Neural crest cell (in vitro differentiated cells): ENCODE data around the gene ALOXE3. TPM values are rescaled to one million over a fixed set of nuclear protein-coding genes. Genes with fewer than 3 reads are reported as not detected.
A peak's percentile ranks its signal among the peaks of the same experiment; 100 is the strongest.
"Not testable (repeated sequence)": the region's sequence is repeated elsewhere in the genome, so short reads cannot be mapped to it uniquely, and the experiment has no call there.

Source experiments
- DNase-seq: peaks from one replicate; pipeline ENCODE4 v3.0.0; 2021; ENCODE audit warnings: low read depth, mixed read lengths, low spot score
- H3K27ac Mint-ChIP-seq: one replicate; pipeline ENCODE4 v1.8.0; 2021; ENCODE audit warnings: mild to moderate bottlenecking, mixed read lengths; ENCODE audit not compliant: unreplicated experiment
- H3K27me3 Mint-ChIP-seq: 2 replicates; pipeline ENCODE4 v1.8.0; 2021; ENCODE audit warnings: low read depth, mild to moderate bottlenecking, mixed read lengths
- H3K36me3 Mint-ChIP-seq: 2 replicates; pipeline ENCODE4 v1.8.0; 2021; ENCODE audit warnings: low read depth, mild to moderate bottlenecking, mixed read lengths
- H3K4me1 Mint-ChIP-seq: 2 replicates; pipeline ENCODE4 v1.8.0; 2021; ENCODE audit warnings: mixed read lengths
- H3K4me3 Mint-ChIP-seq: one replicate; pipeline ENCODE4 v1.8.0; 2021; ENCODE audit warnings: mild to moderate bottlenecking, mixed read lengths
- H3K9me3 Mint-ChIP-seq: 2 replicates; pipeline ENCODE4 v1.8.0; 2021; ENCODE audit warnings: mixed read lengths
- CTCF ChIP-seq: fragments of 200-600 bp; sonication (generic); conservative IDR thresholded peaks from 2 replicates; pipeline ENCODE4 v1.5.0; 2021; ENCODE audit warnings: antibody characterized with exemption, mild to moderate bottlenecking
- total RNA-seq: library from RNA; stranded (reverse); gene quantifications from 2 replicates; pipeline ENCODE4 v1.2.1, GENCODE V29; 2021

The ALOXE3 gene
- total RNA-seq, 1 donor from 2014 or later, result not detected

- Mint-ChIP-seq H3K4me3 (no peak overlapping the region), H3K27me3 (peaks cover 94% of the 10 kb centered on the region), H3K36me3 (no peaks in the 10 kb centered on the region), H3K9me3 (no peaks in the 10 kb centered on the region), H3K4me1 (peaks cover 4% of the 10 kb centered on the region), H3K27ac (no peak overlapping the region)
- TF ChIP-seq CTCF, result no peak
- DNase-seq, result no peak
Observed at GRCh38 chr17:8062435-8062806, 55.9 kb downstream of the ALOXE3 start.

GRCh38 chr17:8061851-8062250 lies 56.5 kb downstream of the ALOXE3 start:
- not testable (repeated sequence) for H3K4me1 Mint-ChIP-seq

GRCh38 chr17:8060274-8060673 lies 58.0 kb downstream of the ALOXE3 start:
- H3K4me3 Mint-ChIP-seq, result no peak overlapping the region
- no peaks in the 10 kb centered on the region for H3K36me3 Mint-ChIP-seq
- H3K4me1 Mint-ChIP-seq, result peaks cover 7% of the 10 kb centered on the region
- no peaks in the 10 kb centered on the region for H3K9me3 Mint-ChIP-seq
- peak; percentile 78 for DNase-seq
- peak; percentile 84 for TF ChIP-seq CTCF
- H3K27me3 Mint-ChIP-seq, result peaks cover 86% of the 10 kb centered on the region
- H3K27ac Mint-ChIP-seq, result no peak overlapping the region

More at GRCh38 chr17:8061851-8062250, 56.5 kb downstream of the ALOXE3 start:
- H3K27ac Mint-ChIP-seq, H3K4me3 Mint-ChIP-seq, H3K36me3 Mint-ChIP-seq, DNase-seq, H3K9me3 Mint-ChIP-seq: not testable (repeated sequence)
- H3K27me3 Mint-ChIP-seq, result peaks cover 91% of the 10 kb centered on the region

GRCh38 chr17:8059131-8059530 lies 59.2 kb downstream of the ALOXE3 start:
- Mint-ChIP-seq H3K27me3 (peaks cover 78% of the 10 kb centered on the region), H3K9me3 (no peaks in the 10 kb centered on the region), H3K4me1 (peaks cover 7% of the 10 kb centered on the region), H3K36me3 (no peaks in the 10 kb centered on the region), H3K27ac (no peak overlapping the region), H3K4me3 (no peak overlapping the region)
- TF ChIP-seq CTCF, result no peak
- no peak for DNase-seq

- peaks cover 7% of the 10 kb centered on the region for H3K4me1 Mint-ChIP-seq
- H3K9me3 Mint-ChIP-seq, result no peaks in the 10 kb centered on the region
- DNase-seq, result peak; percentile 46
- no peak overlapping the region for H3K27ac Mint-ChIP-seq
- TF ChIP-seq CTCF, result peak; percentile 81
- H3K4me3 Mint-ChIP-seq, result no peak overlapping the region
- H3K27me3 Mint-ChIP-seq, result peaks cover 70% of the 10 kb centered on the region
- no peaks in the 10 kb centered on the region for H3K36me3 Mint-ChIP-seq
Observed at GRCh38 chr17:8057691-8058114, 60.6 kb downstream of the ALOXE3 start.

GRCh38 chr17:8056976-8057625 lies 61.2 kb downstream of the ALOXE3 start:
- Mint-ChIP-seq H3K27ac (no peak overlapping the region), H3K4me3 (no peak overlapping the region), H3K4me1 (peaks cover 7% of the 10 kb centered on the region), H3K27me3 (peaks cover 64% of the 10 kb centered on the region), H3K36me3 (no peaks in the 10 kb centered on the region), H3K9me3 (no peaks in the 10 kb centered on the region)
- no peak for DNase-seq
- TF ChIP-seq CTCF, result no peak
